NT2/D1 (cell line): Measurements from ENCODE around the gene WDR70.

Source experiments
- SUZ12 ChIP-seq: IDR thresholded peaks from 2 replicates; pipeline ENCODE4 v1.6.1; 2011; ENCODE audit not compliant: insufficient read length, insufficient read depth; ENCODE audit errors: extremely low read depth
- YY1 ChIP-seq: IDR thresholded peaks from 2 replicates; pipeline ENCODE4 v1.6.1; 2011; ENCODE audit not compliant: insufficient read length, insufficient read depth
- ZNF274 ChIP-seq: IDR thresholded peaks from 2 replicates; pipeline ENCODE4 v1.6.1; 2011; ENCODE audit warnings: mild to moderate bottlenecking, low read depth, low read length

- TF ChIP-seq SUZ12: no peak
- no peak for TF ChIP-seq YY1
- TF ChIP-seq ZNF274: no peak
Observed at GRCh38 chr5:37701868-37702267, 322.8 kb downstream of the WDR70 start.
